ENCODE measurements around the gene KSR2.
"Not testable (repeated sequence)": the region's sequence is repeated elsewhere in the genome, so short reads cannot be mapped to it uniquely, and the experiment has no call there.

Gene KSR2

GRCh38 chr12:117884161-117884560, 84.6 kb downstream of the KSR2 start:
- H3K9me3 Mint-ChIP-seq = peaks cover 7% of the 10 kb centered on the region
- no peak overlapping the region for H3K4me3 Mint-ChIP-seq
- H3K27ac Mint-ChIP-seq = no peak overlapping the region
- H3K27me3 Mint-ChIP-seq = peaks cover 12% of the 10 kb centered on the region
- H3K36me3 Mint-ChIP-seq = no peaks in the 10 kb centered on the region
- no peaks in the 10 kb centered on the region for H3K4me1 Mint-ChIP-seq

GRCh38 chr12:117882603-117883184, 86.1 kb downstream of the KSR2 start:
- H3K4me1 Mint-ChIP-seq = no peaks in the 10 kb centered on the region
- no peaks in the 10 kb centered on the region for H3K36me3 Mint-ChIP-seq

GRCh38 chr12:117882181-117882580, 86.6 kb downstream of the KSR2 start:
- H3K4me1 Mint-ChIP-seq = no peaks in the 10 kb centered on the region
- H3K9me3 Mint-ChIP-seq = peaks cover 7% of the 10 kb centered on the region
- no peak overlapping the region for H3K27ac Mint-ChIP-seq
- H3K4me3 Mint-ChIP-seq = no peak overlapping the region
- H3K36me3 Mint-ChIP-seq = no peaks in the 10 kb centered on the region
- peaks cover 13% of the 10 kb centered on the region for H3K27me3 Mint-ChIP-seq

More at GRCh38 chr12:117882603-117883184, 86.1 kb downstream of the KSR2 start:
- Mint-ChIP-seq H3K27me3 (peaks cover 13% of the 10 kb centered on the region), H3K27ac (no peak overlapping the region), H3K4me3 (no peak overlapping the region), H3K9me3 (peaks cover 7% of the 10 kb centered on the region)

- peaks cover 7% of the 10 kb centered on the region for H3K9me3 Mint-ChIP-seq
- no peak overlapping the region for H3K4me3 Mint-ChIP-seq
- no peaks in the 10 kb centered on the region for H3K36me3 Mint-ChIP-seq
Measured at GRCh38 chr12:117881517-117881916, 87.3 kb downstream of the KSR2 start.

GRCh38 chr12:117878605-117879004, 90.2 kb downstream of the KSR2 start:
- H3K27me3 Mint-ChIP-seq = peaks cover 18% of the 10 kb centered on the region
- H3K36me3 Mint-ChIP-seq = no peaks in the 10 kb centered on the region
- H3K27ac Mint-ChIP-seq = no peak overlapping the region
- H3K4me3 Mint-ChIP-seq = no peak overlapping the region
- peaks cover 7% of the 10 kb centered on the region for H3K9me3 Mint-ChIP-seq
- H3K4me1 Mint-ChIP-seq = no peaks in the 10 kb centered on the region

More at GRCh38 chr12:117881517-117881916, 87.3 kb downstream of the KSR2 start:
- no peaks in the 10 kb centered on the region for H3K4me1 Mint-ChIP-seq
- H3K27me3 Mint-ChIP-seq = peaks cover 14% of the 10 kb centered on the region
- no peak overlapping the region for H3K27ac Mint-ChIP-seq

- Mint-ChIP-seq H3K9me3 (no peaks in the 10 kb centered on the region), H3K4me3 (no peak overlapping the region), H3K4me1 (no peaks in the 10 kb centered on the region), H3K27ac (no peak overlapping the region), H3K36me3 (no peaks in the 10 kb centered on the region), H3K27me3 (peaks cover 12% of the 10 kb centered on the region)
Measured at GRCh38 chr12:117876436-117876816, 92.4 kb downstream of the KSR2 start.

GRCh38 chr12:117875744-117876435, 92.9 kb downstream of the KSR2 start:
- Mint-ChIP-seq H3K4me3 (no peak overlapping the region), H3K9me3 (no peaks in the 10 kb centered on the region), H3K27me3 (peaks cover 12% of the 10 kb centered on the region), H3K4me1 (no peaks in the 10 kb centered on the region), H3K27ac (no peak overlapping the region), H3K36me3 (no peaks in the 10 kb centered on the region)

- H3K36me3 Mint-ChIP-seq = no peaks in the 10 kb centered on the region
- no peak overlapping the region for H3K4me3 Mint-ChIP-seq
- H3K27me3 Mint-ChIP-seq = peaks cover 12% of the 10 kb centered on the region
- H3K27ac Mint-ChIP-seq = no peak overlapping the region
- H3K9me3 Mint-ChIP-seq = no peaks in the 10 kb centered on the region
- H3K4me1 Mint-ChIP-seq = no peaks in the 10 kb centered on the region
Measured at GRCh38 chr12:117874842-117875434, 93.9 kb downstream of the KSR2 start.

GRCh38 chr12:117874198-117874597, 94.6 kb downstream of the KSR2 start:
- not testable (repeated sequence) for H3K27ac Mint-ChIP-seq, H3K36me3 Mint-ChIP-seq, H3K4me3 Mint-ChIP-seq, H3K9me3 Mint-ChIP-seq, H3K4me1 Mint-ChIP-seq
- H3K27me3 Mint-ChIP-seq = peaks cover 12% of the 10 kb centered on the region

GRCh38 chr12:117872546-117873169, 96.1 kb downstream of the KSR2 start:
- no peak overlapping the region for H3K27ac Mint-ChIP-seq
- peaks cover 8% of the 10 kb centered on the region for H3K27me3 Mint-ChIP-seq
- no peaks in the 10 kb centered on the region for H3K9me3 Mint-ChIP-seq
- no peaks in the 10 kb centered on the region for H3K4me1 Mint-ChIP-seq
- no peak overlapping the region for H3K4me3 Mint-ChIP-seq
- no peaks in the 10 kb centered on the region for H3K36me3 Mint-ChIP-seq

- no peaks in the 10 kb centered on the region for H3K4me1 Mint-ChIP-seq
Measured at GRCh38 chr12:117869551-117869950, 99.2 kb downstream of the KSR2 start.

GRCh38 chr12:117867348-117867747, 101.4 kb downstream of the KSR2 start:
- peaks cover 5% of the 10 kb centered on the region for H3K27me3 Mint-ChIP-seq
- no peak overlapping the region for H3K27ac Mint-ChIP-seq
- H3K36me3 Mint-ChIP-seq = no peaks in the 10 kb centered on the region
- no peaks in the 10 kb centered on the region for H3K9me3 Mint-ChIP-seq
- no peaks in the 10 kb centered on the region for H3K4me1 Mint-ChIP-seq
- no peak overlapping the region for H3K4me3 Mint-ChIP-seq

More at GRCh38 chr12:117869551-117869950, 99.2 kb downstream of the KSR2 start:
- Mint-ChIP-seq H3K27ac (no peak overlapping the region), H3K27me3 (peaks cover 4% of the 10 kb centered on the region), H3K36me3 (no peaks in the 10 kb centered on the region), H3K4me3 (no peak overlapping the region), H3K9me3 (no peaks in the 10 kb centered on the region)

GRCh38 chr12:117865505-117865904, 103.3 kb downstream of the KSR2 start:
- H3K36me3 Mint-ChIP-seq = no peaks in the 10 kb centered on the region
- H3K27ac Mint-ChIP-seq = no peak overlapping the region
- H3K27me3 Mint-ChIP-seq = peaks cover 5% of the 10 kb centered on the region
- no peaks in the 10 kb centered on the region for H3K4me1 Mint-ChIP-seq
- no peaks in the 10 kb centered on the region for H3K9me3 Mint-ChIP-seq
- no peak overlapping the region for H3K4me3 Mint-ChIP-seq

GRCh38 chr12:117863002-117863709, 105.6 kb downstream of the KSR2 start:
- no peaks in the 10 kb centered on the region for H3K9me3 Mint-ChIP-seq
- no peaks in the 10 kb centered on the region for H3K4me1 Mint-ChIP-seq
- H3K36me3 Mint-ChIP-seq = no peaks in the 10 kb centered on the region
- H3K27me3 Mint-ChIP-seq = peaks cover 5% of the 10 kb centered on the region
- no peak overlapping the region for H3K27ac Mint-ChIP-seq
- no peak overlapping the region for H3K4me3 Mint-ChIP-seq

- peaks cover 7% of the 10 kb centered on the region for H3K27me3 Mint-ChIP-seq
- no peak overlapping the region for H3K27ac Mint-ChIP-seq
- H3K4me1 Mint-ChIP-seq = no peaks in the 10 kb centered on the region
- H3K36me3 Mint-ChIP-seq = no peaks in the 10 kb centered on the region
- no peaks in the 10 kb centered on the region for H3K9me3 Mint-ChIP-seq
- no peak overlapping the region for H3K4me3 Mint-ChIP-seq
Measured at GRCh38 chr12:117861691-117862090, 107.1 kb downstream of the KSR2 start.
